HEK293 (cell line): Measurements from ENCODE around the gene ATXN2.

Experiments
- ELK4 ChIP-seq: IDR thresholded peaks from 2 replicates; pipeline ENCODE4 v1.6.1; 2011; ENCODE audit warnings: mild to moderate bottlenecking, low read depth, low read length, borderline replicate concordance
- GFI1B ChIP-seq: fragments of 450-650 bp; formaldehyde crosslinking; IDR thresholded peaks from 2 replicates; pipeline ENCODE4 v1.5.1; 2016; ENCODE audit warnings: missing biosample characterization, missing genetic modification characterization
- GLI4 ChIP-seq: fragments of 450-650 bp; formaldehyde crosslinking; IDR thresholded peaks from 2 replicates; pipeline ENCODE4 v1.5.1; 2016; ENCODE audit warnings: missing biosample characterization, missing genetic modification characterization
- GLIS1 ChIP-seq: fragments of 450-650 bp; formaldehyde crosslinking; IDR thresholded peaks from 2 replicates; pipeline ENCODE4 v1.5.1; 2016; ENCODE audit warnings: missing biosample characterization, missing genetic modification characterization
- HOXA7 ChIP-seq: sonication (generic); formaldehyde crosslinking; IDR thresholded peaks from 2 replicates; pipeline ENCODE4 v1.8.1; 2022; ENCODE audit warnings: missing genetic modification reagents, borderline replicate concordance
- KLF10 ChIP-seq: fragments of 450-650 bp; IDR thresholded peaks from 2 replicates; pipeline ENCODE4 v1.5.1; 2018; ENCODE audit warnings: missing biosample characterization, mild to moderate bottlenecking, missing genetic modification characterization
- KLF8 ChIP-seq: fragments of 450-650 bp; formaldehyde crosslinking; IDR thresholded peaks from 2 replicates; pipeline ENCODE4 v1.5.1; 2016; ENCODE audit warnings: missing biosample characterization, missing genetic modification characterization
- MYNN ChIP-seq: fragments of 450-650 bp; formaldehyde crosslinking; IDR thresholded peaks from 2 replicates; pipeline ENCODE4 v1.5.1; 2016; ENCODE audit warnings: missing biosample characterization, missing genetic modification characterization, borderline replicate concordance
- PRDM4 ChIP-seq: fragments of 450-650 bp; formaldehyde crosslinking; IDR thresholded peaks from 2 replicates; pipeline ENCODE4 v1.5.1; 2017; ENCODE audit warnings: missing biosample characterization, missing genetic modification characterization
- SP7 ChIP-seq: fragments of 450-650 bp; formaldehyde crosslinking; IDR thresholded peaks from 2 replicates; pipeline ENCODE4 v1.5.1; 2016; ENCODE audit warnings: missing biosample characterization, missing genetic modification characterization
- TCF7L2 ChIP-seq: IDR thresholded peaks from 2 replicates; pipeline ENCODE4 v1.6.1; 2011; ENCODE audit warnings: low read depth, mild to moderate bottlenecking, inconsistent platforms, low read length, moderate library complexity, borderline replicate concordance
- ZBTB20 ChIP-seq: fragments of 450-650 bp; formaldehyde crosslinking; IDR thresholded peaks from 2 replicates; pipeline ENCODE4 v1.5.1; 2016; ENCODE audit warnings: missing biosample characterization, missing genetic modification characterization
- ZIC2 ChIP-seq: fragments of 450-650 bp; formaldehyde crosslinking; IDR thresholded peaks from 2 replicates; pipeline ENCODE4 v1.5.1; 2016; ENCODE audit warnings: missing biosample characterization, missing genetic modification characterization
- ZNF10 ChIP-seq: fragments of 450-650 bp; formaldehyde crosslinking; IDR thresholded peaks from 2 replicates; pipeline ENCODE4 v1.5.1; 2017; ENCODE audit warnings: missing biosample characterization, missing genetic modification characterization
- ZNF133 ChIP-seq: fragments of 450-650 bp; formaldehyde crosslinking; IDR thresholded peaks from 2 replicates; pipeline ENCODE4 v1.5.1; 2016; ENCODE audit warnings: missing biosample characterization, missing genetic modification characterization
- ZNF138 ChIP-seq: fragments of 450-650 bp; formaldehyde crosslinking; IDR thresholded peaks from 2 replicates; pipeline ENCODE4 v1.5.1; 2016; ENCODE audit warnings: missing biosample characterization, missing genetic modification characterization, borderline replicate concordance
- ZNF140 ChIP-seq: fragments of 450-650 bp; formaldehyde crosslinking; IDR thresholded peaks from 2 replicates; pipeline ENCODE4 v1.5.1; 2016; ENCODE audit warnings: missing biosample characterization, missing genetic modification characterization
- ZNF146 ChIP-seq: fragments of 450-650 bp; formaldehyde crosslinking; IDR thresholded peaks from 2 replicates; pipeline ENCODE4 v1.5.1; 2016; ENCODE audit warnings: missing biosample characterization, missing genetic modification characterization
- ZNF23 ChIP-seq: fragments of 450-650 bp; formaldehyde crosslinking; IDR thresholded peaks from 2 replicates; pipeline ENCODE4 v1.5.1; 2016; ENCODE audit warnings: missing biosample characterization, missing genetic modification characterization, borderline replicate concordance
- ZNF350 ChIP-seq: fragments of 450-650 bp; formaldehyde crosslinking; IDR thresholded peaks from 2 replicates; pipeline ENCODE4 v1.5.0; 2017; ENCODE audit warnings: missing biosample characterization, mild to moderate bottlenecking, missing genetic modification characterization
- ZNF394 ChIP-seq: fragments of 450-650 bp; formaldehyde crosslinking; IDR thresholded peaks from 2 replicates; pipeline ENCODE4 v1.5.1; 2016; ENCODE audit warnings: missing biosample characterization, missing genetic modification characterization, mild to moderate bottlenecking, moderate library complexity, borderline replicate concordance
- ZNF398 ChIP-seq: fragments of 450-650 bp; formaldehyde crosslinking; IDR thresholded peaks from 2 replicates; pipeline ENCODE4 v1.5.1; 2017; ENCODE audit warnings: missing biosample characterization, missing genetic modification characterization
- ZNF416 ChIP-seq: fragments of 450-650 bp; formaldehyde crosslinking; IDR thresholded peaks from 2 replicates; pipeline ENCODE4 v1.5.1; 2016; ENCODE audit warnings: missing biosample characterization, missing genetic modification characterization
- ZNF488 ChIP-seq: fragments of 450-650 bp; formaldehyde crosslinking; IDR thresholded peaks from 2 replicates; pipeline ENCODE4 v1.5.1; 2016; ENCODE audit warnings: missing biosample characterization, missing genetic modification characterization
- ZNF571 ChIP-seq: fragments of 450-650 bp; formaldehyde crosslinking; IDR thresholded peaks from 2 replicates; pipeline ENCODE4 v1.5.0; 2017; ENCODE audit warnings: missing biosample characterization, missing genetic modification characterization
- ZNF596 ChIP-seq: fragments of 450-650 bp; IDR thresholded peaks from 2 replicates; pipeline ENCODE4 v1.5.0; 2018; ENCODE audit warnings: missing biosample characterization, mild to moderate bottlenecking, missing genetic modification characterization, moderate library complexity
- ZNF600 ChIP-seq: fragments of 450-650 bp; formaldehyde crosslinking; IDR thresholded peaks from 2 replicates; pipeline ENCODE4 v1.5.1; 2016; ENCODE audit warnings: missing biosample characterization, missing genetic modification characterization
- ZNF624 ChIP-seq: fragments of 450-650 bp; formaldehyde crosslinking; IDR thresholded peaks from 2 replicates; pipeline ENCODE4 v1.5.1; 2017; ENCODE audit warnings: missing biosample characterization, missing genetic modification characterization
- ZNF76 ChIP-seq: fragments of 450-650 bp; formaldehyde crosslinking; IDR thresholded peaks from 2 replicates; pipeline ENCODE4; 2016; ENCODE audit warnings: low read depth, missing biosample characterization, missing genetic modification characterization, borderline replicate concordance
- ZNF791 ChIP-seq: fragments of 450-650 bp; formaldehyde crosslinking; IDR thresholded peaks from 2 replicates; pipeline ENCODE4 v1.5.1; 2016; ENCODE audit warnings: missing biosample characterization, missing genetic modification characterization
- ZSCAN16 ChIP-seq: fragments of 450-650 bp; formaldehyde crosslinking; IDR thresholded peaks from 2 replicates; pipeline ENCODE4 v1.5.1; 2016; ENCODE audit warnings: missing biosample characterization, missing genetic modification characterization
- TF ChIP-seq, protein P1 (sequence below): fragments of 450-650 bp; formaldehyde crosslinking; IDR thresholded peaks from 2 replicates; pipeline ENCODE4 v1.5.1; 2016; ENCODE audit warnings: missing biosample characterization, missing genetic modification characterization, borderline replicate concordance
- TF ChIP-seq, protein P2 (sequence below): fragments of 450-650 bp; IDR thresholded peaks from 2 replicates; pipeline ENCODE4 v1.5.1; 2018; ENCODE audit warnings: missing biosample characterization, mild to moderate bottlenecking, missing genetic modification characterization

Gene ATXN2

GRCh38 chr12:111405859-111406473, 193.1 kb downstream of the ATXN2 start, which contains the start of gene SH2B3 (continued):
- no peak for TF ChIP-seq ZNF488 (tag by site-specific recombination)
- TF ChIP-seq ZNF596, result peak; percentile 73
- TF ChIP-seq ZNF138, result no peak
- TF ChIP-seq SP7 (tag by site-specific recombination), result no peak
- TF ChIP-seq ZNF571 (tag by site-specific recombination), result no peak
- no peak for TF ChIP-seq ZNF416 (tag by site-specific recombination)
- no peak for TF ChIP-seq ZNF394 (tag by site-specific recombination)
- TF ChIP-seq ZNF791 (tag by site-specific recombination), result no peak
- no peak for TF ChIP-seq KLF8 (tag by site-specific recombination)
- TF ChIP-seq MYNN, result no peak
- TF ChIP-seq, protein P1, sequence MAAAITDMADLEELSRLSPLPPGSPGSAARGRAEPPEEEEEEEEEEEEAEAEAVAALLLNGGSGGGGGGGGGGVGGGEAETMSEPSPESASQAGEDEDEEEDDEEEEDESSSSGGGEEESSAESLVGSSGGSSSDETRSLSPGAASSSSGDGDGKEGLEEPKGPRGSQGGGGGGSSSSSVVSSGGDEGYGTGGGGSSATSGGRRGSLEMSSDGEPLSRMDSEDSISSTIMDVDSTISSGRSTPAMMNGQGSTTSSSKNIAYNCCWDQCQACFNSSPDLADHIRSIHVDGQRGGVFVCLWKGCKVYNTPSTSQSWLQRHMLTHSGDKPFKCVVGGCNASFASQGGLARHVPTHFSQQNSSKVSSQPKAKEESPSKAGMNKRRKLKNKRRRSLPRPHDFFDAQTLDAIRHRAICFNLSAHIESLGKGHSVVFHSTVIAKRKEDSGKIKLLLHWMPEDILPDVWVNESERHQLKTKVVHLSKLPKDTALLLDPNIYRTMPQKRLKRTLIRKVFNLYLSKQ (tag by site-specific recombination), result no peak
- no peak for TF ChIP-seq ZNF146 (tag by site-specific recombination)
- no peak for TF ChIP-seq ZNF10 (tag by site-specific recombination)
- peak; percentile 32; the same call in 1 of the 2 replicates for TF ChIP-seq ZBTB20 (tag by site-specific recombination)
- no peak for TF ChIP-seq GFI1B (tag by site-specific recombination)
- TF ChIP-seq ZNF600 (tag by site-specific recombination), result no peak
- TF ChIP-seq ZNF133 (tag by site-specific recombination), result no peak
- TF ChIP-seq, protein P2, sequence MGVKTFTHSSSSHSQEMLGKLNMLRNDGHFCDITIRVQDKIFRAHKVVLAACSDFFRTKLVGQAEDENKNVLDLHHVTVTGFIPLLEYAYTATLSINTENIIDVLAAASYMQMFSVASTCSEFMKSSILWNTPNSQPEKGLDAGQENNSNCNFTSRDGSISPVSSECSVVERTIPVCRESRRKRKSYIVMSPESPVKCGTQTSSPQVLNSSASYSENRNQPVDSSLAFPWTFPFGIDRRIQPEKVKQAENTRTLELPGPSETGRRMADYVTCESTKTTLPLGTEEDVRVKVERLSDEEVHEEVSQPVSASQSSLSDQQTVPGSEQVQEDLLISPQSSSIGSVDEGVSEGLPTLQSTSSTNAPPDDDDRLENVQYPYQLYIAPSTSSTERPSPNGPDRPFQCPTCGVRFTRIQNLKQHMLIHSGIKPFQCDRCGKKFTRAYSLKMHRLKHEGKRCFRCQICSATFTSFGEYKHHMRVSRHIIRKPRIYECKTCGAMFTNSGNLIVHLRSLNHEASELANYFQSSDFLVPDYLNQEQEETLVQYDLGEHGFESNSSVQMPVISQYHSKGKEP (tag by site-specific recombination), result 0 out of 2 replicates have a peak, but pooled peaks have one; percentile 23
- no peak for TF ChIP-seq GLIS1 (tag by site-specific recombination)
- no peak for TF ChIP-seq HOXA7
- TF ChIP-seq PRDM4 (tag by site-specific recombination), result no peak
- no peak for TF ChIP-seq ZNF350 (tag by site-specific recombination)
- TF ChIP-seq ZSCAN16 (tag by site-specific recombination), result no peak
- no peak for TF ChIP-seq ZNF624
- TF ChIP-seq TCF7L2, result no peak
- TF ChIP-seq KLF10 (tag by site-specific recombination), result 0 out of 2 replicates have a peak, but pooled peaks have one; percentile 3
- TF ChIP-seq ELK4, result no peak
- no peak for TF ChIP-seq ZNF23 (tag by site-specific recombination)
- TF ChIP-seq ZNF76 (tag by site-specific recombination), result no peak
- TF ChIP-seq ZNF140 (tag by site-specific recombination), result no peak
- peak; percentile 20; the same call in 1 of the 2 replicates for TF ChIP-seq ZNF398
- no peak for TF ChIP-seq GLI4
- no peak for TF ChIP-seq ZIC2 (tag by site-specific recombination)
